B cell (primary cell): ENCODE data around the gene EEPD1. TPM values are rescaled to one million over a fixed set of nuclear protein-coding genes. Genes with fewer than 3 reads are reported as not detected.

ENCODE experiments used
- ATAC-seq: fragments of 200-7000 bp; cut with Tn5 transposase; one replicate; pipeline ENCODE4 v1.10.0; 2021; ENCODE audit warnings: low read depth, mild to moderate bottlenecking, moderate number of reproducible peaks, moderate library complexity
- CTCF ChIA-PET: fragments of 350-600 bp; sonication (Branson Sonifier 250); formaldehyde crosslinking; loops from one replicate; lab custom pipeline; 2021; ENCODE audit warnings: antibody characterized with exemption, inconsistent platforms; lab: Charles Lee
- POLR2A ChIA-PET: fragments of 350-600 bp; sonication (Branson Sonifier 250); formaldehyde crosslinking; loops from one replicate; lab custom pipeline; 2021; ENCODE audit warnings: antibody characterized with exemption; lab: Charles Lee
- DNase-seq: peaks from one replicate; pipeline ENCODE4 v3.0.0; 2013
- H2AFZ ChIP-seq: 2 replicates; pipeline ENCODE4 v1.6.1; 2012; ENCODE audit warnings: mild to moderate bottlenecking, low read depth, low read length; ENCODE audit not compliant: insufficient read depth, poor library complexity, severe bottlenecking
- H3K27ac ChIP-seq, 2 donors: 1 replicate in 1 of 2; 2 replicates in 1 of 2; pipeline ENCODE4 v1.5.1; 2012 to 2013; ENCODE audit warnings: low read length in 2 of 2, mild to moderate bottlenecking in 2 of 2, moderate library complexity in 1 of 2
- H3K27me3 ChIP-seq, 4 experiments: fragments of 200-600 bp in 1 of 4; sonication (generic) in 1 of 4; replicated peaks in 1 of 4; 1 replicate in 2 of 4; 2 replicates in 2 of 4; pipeline versions ENCODE4 v1.6.1 to v1.7.0; 2013 to 2016; ENCODE audit warnings: low read length in 3 of 4, mild to moderate bottlenecking in 2 of 4, mixed read lengths in 1 of 4, moderate library complexity in 1 of 4; ENCODE audit not compliant: insufficient read depth in 4 of 4, control insufficient read depth in 3 of 4; ENCODE audit errors: control extremely low read depth in 1 of 4
- H3K36me3 ChIP-seq, 2 experiments: replicated peaks in 1 of 2; 1 replicate in 1 of 2; 2 replicates in 1 of 2; pipeline versions ENCODE4 v1.6.1 to v1.7.1; 2013; ENCODE audit warnings: low read length in 1 of 2; ENCODE audit not compliant: insufficient read depth in 2 of 2, control insufficient read depth in 1 of 2; ENCODE audit errors: control extremely low read depth in 1 of 2, extremely low read depth in 1 of 2
- H3K4me1 ChIP-seq, 2 donors: fragments of 200-600 bp in 1 of 2; sonication (generic) in 1 of 2; 1 replicate in 1 of 2; 2 replicates in 1 of 2; pipeline versions ENCODE4 v1.5.1 to v1.6.1; 2013 to 2017; ENCODE audit warnings: low read length in 2 of 2; ENCODE audit not compliant: control insufficient read depth in 2 of 2, insufficient read depth in 2 of 2
- H3K4me2 ChIP-seq: replicated peaks from 2 replicates; pipeline ENCODE3; 2012; ENCODE audit warnings: mild to moderate bottlenecking, low read depth, low read length; ENCODE audit not compliant: poor library complexity, severe bottlenecking
- H3K4me3 ChIP-seq, 5 experiments: fragments of 200-600 bp in 1 of 5; sonication (generic) in 1 of 5; 1 replicate in 3 of 5; 2 replicates in 2 of 5; pipeline versions ENCODE4 v1.5.1 to v1.7.0; 2011 to 2016; ENCODE audit warnings: low read length in 4 of 5, mild to moderate bottlenecking in 4 of 5, low read depth in 2 of 5, control low read depth in 1 of 5, moderate library complexity in 1 of 5; ENCODE audit not compliant: insufficient read depth in 1 of 5; ENCODE audit errors: control extremely low read depth in 1 of 5, extremely low read depth in 1 of 5
- H3K79me2 ChIP-seq: fragments of 200-600 bp; sonication (generic); one replicate; pipeline ENCODE4 v1.6.0; 2016; ENCODE audit warnings: low read length; ENCODE audit not compliant: control insufficient read depth, insufficient read depth
- H3K9ac ChIP-seq: fragments of 200-600 bp; sonication (generic); 2 replicates; pipeline ENCODE4 v1.6.1; 2017; ENCODE audit warnings: mild to moderate bottlenecking, low read length, moderate library complexity
- H3K9me3 ChIP-seq, 3 donors: one replicate each; pipeline versions ENCODE4 v1.6.1 to v1.7.1; 2013; ENCODE audit warnings: low read length in 2 of 3; ENCODE audit not compliant: control insufficient read depth in 2 of 3, insufficient read depth in 1 of 3; ENCODE audit errors: control extremely low read depth in 1 of 3
- H4K20me1 ChIP-seq: 2 replicates; pipeline ENCODE4 v1.6.0; 2012; ENCODE audit warnings: mild to moderate bottlenecking, low read length; ENCODE audit not compliant: insufficient read depth, control insufficient read depth, poor library complexity, severe bottlenecking
- H3K27ac Mint-ChIP-seq: one replicate; pipeline ENCODE4 v1.8.0; 2021; ENCODE audit warnings: mixed read lengths
- H3K27me3 Mint-ChIP-seq: one replicate; pipeline ENCODE4 v1.8.0; 2021; ENCODE audit warnings: mixed read lengths
- H3K4me1 Mint-ChIP-seq: one replicate; pipeline ENCODE4 v1.8.0; 2021; ENCODE audit warnings: mixed read lengths
- H3K4me3 Mint-ChIP-seq: one replicate; pipeline ENCODE4 v1.8.0; 2021; ENCODE audit warnings: mixed read lengths
- H3K9me3 Mint-ChIP-seq: one replicate; pipeline ENCODE4 v1.8.0; 2022; ENCODE audit warnings: mixed read lengths; ENCODE audit not compliant: insufficient read depth
- EZH2 ChIP-seq: IDR thresholded peaks from 2 replicates; pipeline ENCODE4 v1.6.1; 2012; ENCODE audit warnings: borderline replicate concordance, low read depth, mild to moderate bottlenecking, moderate library complexity, low read length; ENCODE audit not compliant: insufficient read depth, poor library complexity, severe bottlenecking
- WGBS: methylation state at CpG from one replicate; pipeline ENCODE4 v1.1.5; 2013; ENCODE audit warnings: missing lambda C conversion rate; ENCODE audit not compliant: insufficient coverage; 5-methylcytosine and 5-hydroxymethylcytosine counted together
- intact Hi-C: fragments of 100-400 bp; cut with micrococcal nuclease; formaldehyde crosslinking; loops from one replicate; pipeline ENCODE4 v1.10.0; 2022
- polyA plus RNA-seq: library from polyadenylated mRNA; depleted of rRNA; stranded (reverse); fragments of >200 nt; gene quantifications from 2 replicates; pipeline ENCODE4 v1.2.3, GENCODE V29; 2012
- total RNA-seq, 2 donors: library from RNA; stranded (reverse); fragments of 120-200 nt in 1 of 2; gene quantifications; 1 replicate in 1 of 2; 2 replicates in 1 of 2; pipeline versions ENCODE4 v1.2.3 to v1.2.4, GENCODE V29; 2013 to 2022
- TF ChIP-seq, protein P1 (sequence below): fragments of 200-600 bp; IDR thresholded peaks from one replicate; pipeline ENCODE4 v1.8.0; 2022; ENCODE audit warnings: antibody characterized with exemption, mild to moderate bottlenecking

EEPD1 gene
- total and polyA plus RNA-seq, 2 donors (not counting 1 experiment from before 2014, with no cell fraction given), result 0.49 to 4.1 TPM

DNA sequence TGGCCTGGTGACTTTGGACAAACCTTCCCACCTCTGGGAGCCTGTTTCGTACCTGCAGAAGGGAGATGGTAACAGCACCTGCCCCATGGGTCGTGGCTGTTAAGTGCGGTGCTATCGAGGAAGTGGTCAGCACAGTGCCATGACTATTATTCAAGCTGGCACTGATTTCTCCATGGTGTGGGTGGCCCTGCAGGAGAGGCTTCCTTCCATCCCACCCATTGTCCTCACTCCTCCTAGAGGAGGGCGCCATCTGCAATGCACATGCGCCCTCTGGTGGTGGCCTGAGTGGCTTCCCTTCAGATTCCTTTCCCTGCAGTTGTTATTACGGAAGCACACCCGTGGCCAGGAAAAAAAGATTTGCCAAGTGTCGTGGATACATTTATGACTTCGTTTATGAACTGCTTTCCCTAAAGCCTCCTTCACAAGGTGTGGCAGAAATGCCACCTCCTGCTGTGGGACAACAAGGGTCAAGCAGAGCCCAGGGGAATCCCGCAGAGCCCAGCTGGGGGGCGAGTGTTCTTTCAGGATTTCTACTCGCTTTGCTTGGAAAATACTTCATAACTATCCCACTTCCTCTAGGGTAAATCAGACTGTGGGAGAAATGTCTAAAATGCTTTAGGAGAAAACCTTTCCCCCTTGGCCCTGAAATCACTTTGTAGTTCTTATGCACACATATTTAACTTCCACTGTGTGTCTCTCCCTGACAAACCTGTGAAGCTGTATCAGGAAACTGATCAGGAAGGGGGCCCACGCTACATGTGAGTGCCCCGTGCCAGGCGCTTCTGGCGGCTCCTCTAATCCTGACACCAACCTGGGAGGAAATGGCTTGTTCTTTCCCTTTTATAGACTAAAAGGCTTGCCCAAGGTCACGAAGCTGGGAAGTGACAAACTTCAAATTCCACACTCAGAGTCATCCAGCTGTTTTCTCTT lies 138.6 kb downstream of the EEPD1 start:
- H2AFZ ChIP-seq, result peak overlapping the region; percentile 34
- CTCF ChIA-PET, result interaction anchor here (0.8 to 9.9 kb wide), 19 partner anchors 10 to 488 kb away, joined by 3 to 197 read pairs (median 4); no protein-coding TSS in a partner anchor

More for the DNA sequence above, 138.6 kb downstream of the EEPD1 start:
- no peaks in the 10 kb centered on the region for H3K9me3 Mint-ChIP-seq
- intact Hi-C loops, result loop anchor here (1.0 kb wide), 1 partner anchor 374 kb away; no protein-coding TSS in a partner anchor
- H3K9me3 ChIP-seq, result peaks cover 0 to 2% (median 0%) of the 10 kb centered on the region in 3 donors
- H3K4me2 ChIP-seq, result peak overlapping the region; percentile 65
- H3K27me3 ChIP-seq, result peaks cover 0 to 10% (median 3%) of the 10 kb centered on the region in 4 experiments
- H3K27ac Mint-ChIP-seq, result no peak overlapping the region
- DNase-seq (peak; percentile 81), ATAC-seq (peak; percentile 61)
- H3K4me1 ChIP-seq, result peaks cover 27 to 31% of the 10 kb centered on the region in 2 donors
- no peaks in the 10 kb centered on the region for H4K20me1 ChIP-seq
- H3K4me3 Mint-ChIP-seq, result peak overlapping the region; percentile 36
- no peak overlapping the region for H3K9ac ChIP-seq
- no peak for TF ChIP-seq EZH2
- TF ChIP-seq, protein P1, sequence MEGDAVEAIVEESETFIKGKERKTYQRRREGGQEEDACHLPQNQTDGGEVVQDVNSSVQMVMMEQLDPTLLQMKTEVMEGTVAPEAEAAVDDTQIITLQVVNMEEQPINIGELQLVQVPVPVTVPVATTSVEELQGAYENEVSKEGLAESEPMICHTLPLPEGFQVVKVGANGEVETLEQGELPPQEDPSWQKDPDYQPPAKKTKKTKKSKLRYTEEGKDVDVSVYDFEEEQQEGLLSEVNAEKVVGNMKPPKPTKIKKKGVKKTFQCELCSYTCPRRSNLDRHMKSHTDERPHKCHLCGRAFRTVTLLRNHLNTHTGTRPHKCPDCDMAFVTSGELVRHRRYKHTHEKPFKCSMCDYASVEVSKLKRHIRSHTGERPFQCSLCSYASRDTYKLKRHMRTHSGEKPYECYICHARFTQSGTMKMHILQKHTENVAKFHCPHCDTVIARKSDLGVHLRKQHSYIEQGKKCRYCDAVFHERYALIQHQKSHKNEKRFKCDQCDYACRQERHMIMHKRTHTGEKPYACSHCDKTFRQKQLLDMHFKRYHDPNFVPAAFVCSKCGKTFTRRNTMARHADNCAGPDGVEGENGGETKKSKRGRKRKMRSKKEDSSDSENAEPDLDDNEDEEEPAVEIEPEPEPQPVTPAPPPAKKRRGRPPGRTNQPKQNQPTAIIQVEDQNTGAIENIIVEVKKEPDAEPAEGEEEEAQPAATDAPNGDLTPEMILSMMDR, result peak; percentile 99
- no peak overlapping the region for H3K27ac ChIP-seq
- 30% methylated on average over 11 of the region's 18 CpGs for WGBS
- no peaks in the 10 kb centered on the region for H3K36me3 ChIP-seq
- peaks cover 12% of the 10 kb centered on the region for H3K27me3 Mint-ChIP-seq
- POLR2A ChIA-PET, result no interaction called here
- H3K4me1 Mint-ChIP-seq, result peaks cover 30% of the 10 kb centered on the region
- H3K79me2 ChIP-seq, result no peaks in the 10 kb centered on the region
- H3K4me3 ChIP-seq, result peak overlapping the region in 1 of 5 experiments; percentile 5
